GM19438 (cell line): ENCODE results near the gene TLNRD1.

ENCODE experiments used
- ATAC-seq: cut with Tn5 transposase; IDR thresholded peaks from one replicate; pipeline ENCODE4 v1.9.1; 2021; ENCODE audit warnings: low read depth; ENCODE audit not compliant: unreplicated experiment

TLNRD1 gene

GRCh38 chr15:81053621-81054020 lies 52.9 kb downstream of the TLNRD1 start:
- no peak for ATAC-seq

DNA sequence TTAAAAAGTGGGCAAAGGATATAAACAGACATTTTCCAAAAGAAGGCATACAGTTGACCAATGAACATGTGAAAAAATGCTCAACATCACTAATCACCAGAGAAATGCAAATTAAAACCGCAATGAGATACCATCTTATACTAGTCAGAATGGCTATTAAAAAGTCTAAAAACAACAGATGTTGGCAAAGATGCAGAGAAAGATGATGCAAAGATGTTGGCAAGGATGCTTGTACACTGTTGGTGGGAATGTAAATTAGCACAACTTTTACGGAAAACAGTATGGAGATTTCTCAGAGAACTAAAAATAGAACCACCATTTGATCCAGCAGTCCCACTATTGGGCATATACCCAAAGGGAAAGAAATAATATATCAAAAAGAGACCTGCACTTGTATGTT lies 53.5 kb downstream of the TLNRD1 start:
- ATAC-seq: no peak
